IPS-18a (cell line): Measurements from ENCODE around the gene CTSA.

Experiments
- H3K27ac ChIP-seq: one replicate; pipeline ENCODE4 v1.5.1; 2013; ENCODE audit warnings: low read length
- H3K27me3 ChIP-seq: one replicate; pipeline ENCODE4 v1.6.1; 2013; ENCODE audit warnings: mild to moderate bottlenecking, low read length; ENCODE audit not compliant: control insufficient read depth, insufficient read depth
- H3K36me3 ChIP-seq: one replicate; pipeline ENCODE4 v1.6.1; 2013; ENCODE audit warnings: low read depth, low read length; ENCODE audit not compliant: control insufficient read depth
- H3K4me1 ChIP-seq: one replicate; pipeline ENCODE4 v1.6.1; 2013; ENCODE audit warnings: low read depth, low read length; ENCODE audit not compliant: control insufficient read depth
- H3K4me3 ChIP-seq: one replicate; pipeline ENCODE4 v1.5.1; 2013; ENCODE audit warnings: low read length
- H3K9ac ChIP-seq: one replicate; pipeline ENCODE4 v1.6.1; 2013; ENCODE audit warnings: mild to moderate bottlenecking, low read length, moderate library complexity
- H3K9me3 ChIP-seq: one replicate; pipeline ENCODE4 v1.6.1; 2013; ENCODE audit warnings: low read depth, low read length; ENCODE audit not compliant: control insufficient read depth

The CTSA gene

GRCh38 chr20:45940469-45940868 lies 49.3 kb downstream of the CTSA start:
- Histone ChIP-seq H3K9ac (no peak overlapping the region), H3K4me3 (no peak overlapping the region), H3K9me3 (no peaks in the 10 kb centered on the region), H3K27ac (no peak overlapping the region), H3K27me3 (no peaks in the 10 kb centered on the region), H3K36me3 (peaks cover 54% of the 10 kb centered on the region), H3K4me1 (peaks cover 26% of the 10 kb centered on the region)

- H3K27me3 ChIP-seq, result no peaks in the 10 kb centered on the region
- no peak overlapping the region for H3K4me3 ChIP-seq
- peaks cover 3% of the 10 kb centered on the region for H3K4me1 ChIP-seq
- H3K27ac ChIP-seq, result no peak overlapping the region
- H3K36me3 ChIP-seq, result peaks cover 66% of the 10 kb centered on the region
- H3K9me3 ChIP-seq, result no peaks in the 10 kb centered on the region
- no peak overlapping the region for H3K9ac ChIP-seq
These were observed 52.5 kb downstream of the CTSA start for GRCh38 chr20:45943613-45944012.

GRCh38 chr20:45944151-45944964 lies 53.2 kb downstream of the CTSA start:
- Histone ChIP-seq H3K4me1 (no peaks in the 10 kb centered on the region), H3K36me3 (peaks cover 65% of the 10 kb centered on the region), H3K4me3 (no peak overlapping the region), H3K27ac (no peak overlapping the region), H3K9me3 (no peaks in the 10 kb centered on the region), H3K27me3 (no peaks in the 10 kb centered on the region), H3K9ac (no peak overlapping the region)

GRCh38 chr20:45944965-45945677 lies 54.0 kb downstream of the CTSA start:
- Histone ChIP-seq H3K36me3 (peaks cover 58% of the 10 kb centered on the region), H3K4me1 (no peaks in the 10 kb centered on the region), H3K9ac (no peak overlapping the region), H3K27me3 (no peaks in the 10 kb centered on the region), H3K9me3 (no peaks in the 10 kb centered on the region), H3K27ac (no peak overlapping the region), H3K4me3 (no peak overlapping the region)

GRCh38 chr20:45945678-45946148 lies 54.6 kb downstream of the CTSA start:
- Histone ChIP-seq H3K27me3 (no peaks in the 10 kb centered on the region), H3K4me1 (no peaks in the 10 kb centered on the region), H3K36me3 (peaks cover 52% of the 10 kb centered on the region), H3K9me3 (no peaks in the 10 kb centered on the region), H3K27ac (no peak overlapping the region), H3K9ac (no peak overlapping the region), H3K4me3 (no peak overlapping the region)

- H3K9me3 ChIP-seq, result no peaks in the 10 kb centered on the region
- H3K27ac ChIP-seq, result no peak overlapping the region
- no peak overlapping the region for H3K9ac ChIP-seq
- H3K27me3 ChIP-seq, result no peaks in the 10 kb centered on the region
- peaks cover 47% of the 10 kb centered on the region for H3K36me3 ChIP-seq
- no peak overlapping the region for H3K4me3 ChIP-seq
- H3K4me1 ChIP-seq, result no peaks in the 10 kb centered on the region
These were observed 55.2 kb downstream of the CTSA start for GRCh38 chr20:45946149-45946970.

- Histone ChIP-seq H3K9ac (no peak overlapping the region), H3K27me3 (no peaks in the 10 kb centered on the region), H3K4me3 (no peak overlapping the region), H3K9me3 (no peaks in the 10 kb centered on the region), H3K36me3 (peaks cover 55% of the 10 kb centered on the region), H3K4me1 (no peaks in the 10 kb centered on the region), H3K27ac (no peak overlapping the region)
These were observed 56.2 kb downstream of the CTSA start for GRCh38 chr20:45947110-45947866.

- no peaks in the 10 kb centered on the region for H3K9me3 ChIP-seq
- no peaks in the 10 kb centered on the region for H3K4me1 ChIP-seq
- H3K36me3 ChIP-seq, result peaks cover 50% of the 10 kb centered on the region
- H3K4me3 ChIP-seq, result no peak overlapping the region
- no peak overlapping the region for H3K27ac ChIP-seq
- no peaks in the 10 kb centered on the region for H3K27me3 ChIP-seq
- H3K9ac ChIP-seq, result no peak overlapping the region
These were observed 57.2 kb downstream of the CTSA start for GRCh38 chr20:45948261-45948733.
